CD4-positive, alpha-beta T cell treated with Interleukin-6 at 100 ng/mL for 8 hours (primary cell): Measurements from ENCODE around the gene ADGRG3.

Experiments used
- DNase-seq: peaks from one replicate; pipeline ENCODE4 v3.0.0-alpha.2; 2020; ENCODE audit warnings: mixed read lengths, low spot score

The ADGRG3 gene

DNA sequence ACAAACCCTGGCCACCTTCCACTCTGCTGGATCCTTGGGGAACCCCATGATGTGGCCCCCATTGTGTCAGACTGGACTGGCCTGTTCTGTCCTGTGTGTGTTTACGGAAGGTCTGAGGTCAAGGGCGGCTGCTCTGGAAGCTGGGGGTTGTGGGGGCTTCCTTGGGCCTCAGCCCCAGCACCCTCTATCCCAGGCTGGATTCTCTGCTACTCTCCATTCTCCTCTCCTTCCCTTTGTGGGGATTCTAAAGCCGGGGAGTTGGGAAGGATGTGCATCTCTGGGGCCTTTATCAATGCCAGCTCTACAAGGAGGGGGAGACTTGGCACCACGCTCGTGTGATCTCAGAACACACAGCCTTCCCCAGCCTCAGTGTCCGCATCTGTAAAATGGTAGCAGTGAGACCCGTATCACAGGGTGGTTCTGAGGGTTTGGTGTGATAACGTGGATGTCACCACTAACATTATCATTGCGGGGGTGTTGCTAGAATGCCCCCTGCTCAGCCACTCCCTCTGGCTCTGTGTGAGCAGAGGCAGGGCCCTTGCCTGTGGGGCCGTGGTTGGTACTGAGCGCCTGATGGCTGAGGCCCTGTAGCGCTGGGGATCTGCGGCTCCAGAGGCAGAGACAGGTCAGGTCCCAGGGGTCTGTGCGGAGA, 21.6 kb upstream of the ADGRG3 start:
- DNase-seq: no peak

- DNase-seq: no peak
These were observed 20.8 kb upstream of the ADGRG3 start for GRCh38 chr16:57647136-57647875.

- no peak for DNase-seq
These were observed 20.0 kb upstream of the ADGRG3 start for GRCh38 chr16:57648125-57648524.

DNA sequence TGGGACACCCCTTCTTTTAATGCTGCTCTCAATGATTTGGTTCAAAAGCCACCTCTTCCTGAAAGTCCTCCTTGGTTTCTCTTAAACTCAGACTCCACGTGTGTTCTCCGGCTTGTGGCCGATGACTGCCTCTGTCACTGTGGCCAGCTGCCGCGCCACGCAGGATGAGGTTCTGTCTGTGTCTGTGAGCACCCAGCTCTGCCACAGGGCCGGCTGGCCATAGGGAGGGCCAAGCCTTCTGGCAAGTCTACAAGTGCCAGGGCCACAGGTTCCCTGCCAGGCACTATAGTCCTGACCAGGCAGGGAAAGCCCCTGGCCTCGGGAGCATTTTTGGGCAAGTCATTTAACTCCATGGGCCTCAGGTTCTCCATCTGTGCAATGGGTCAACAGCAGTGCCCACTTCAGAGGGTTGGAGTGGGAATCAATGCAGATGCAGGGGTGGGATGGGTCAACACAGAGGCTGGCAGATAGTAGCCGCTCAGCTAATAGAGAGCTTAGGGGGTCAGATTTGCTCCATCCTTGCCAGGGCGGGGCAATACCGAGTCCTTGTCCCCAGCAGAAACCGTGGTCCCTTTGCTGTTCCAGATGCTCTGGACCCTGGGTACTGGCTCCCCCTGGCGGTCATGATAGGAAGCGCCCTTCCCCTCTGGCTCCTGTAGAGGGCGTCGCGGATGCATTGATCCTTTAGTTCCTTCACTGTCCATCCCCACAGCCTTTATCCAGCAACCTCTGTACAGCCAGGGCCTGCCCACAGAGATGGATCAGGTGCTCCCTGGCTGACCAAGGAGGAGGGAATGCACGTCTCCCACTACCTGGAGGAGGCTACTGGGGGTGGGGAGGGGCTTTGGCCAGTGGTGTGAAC, 19.3 kb upstream of the ADGRG3 start:
- peak; percentile 79 for DNase-seq

DNA sequence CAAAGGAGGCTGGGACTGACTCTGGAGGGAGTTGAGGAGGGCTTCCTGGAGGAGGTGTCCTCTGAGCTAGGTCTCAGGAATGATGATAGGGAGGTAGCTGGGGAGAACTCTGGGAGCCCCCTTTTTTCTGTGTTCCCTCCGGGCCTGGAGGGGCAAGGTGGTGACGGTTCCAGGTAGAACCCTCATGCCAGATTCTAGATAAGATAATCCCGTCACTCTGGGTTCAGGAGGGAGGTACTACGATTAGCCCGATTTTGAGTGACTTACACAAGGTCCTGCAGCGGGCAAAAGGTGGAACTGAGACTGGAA, 18.7 kb upstream of the ADGRG3 start:
- DNase-seq: no peak

DNA sequence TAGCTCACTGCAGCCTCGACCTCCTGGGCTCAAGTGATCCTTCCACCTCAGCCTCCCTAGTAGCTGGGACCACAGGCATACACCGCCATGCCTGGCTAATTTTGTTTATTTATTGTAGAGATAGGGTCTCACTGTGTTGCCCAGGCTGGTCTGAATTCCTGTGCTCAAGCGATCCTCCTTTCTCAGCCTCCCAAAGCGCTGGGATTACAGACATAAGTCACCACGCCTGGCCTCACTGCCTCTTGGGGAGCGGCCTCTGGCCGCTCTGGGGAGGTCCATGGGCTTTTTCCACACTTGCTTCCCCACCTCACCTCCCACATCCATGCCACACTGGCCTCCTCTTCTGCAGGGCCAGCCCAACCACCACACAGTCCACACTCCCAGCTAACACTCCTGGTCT, 18.3 kb upstream of the ADGRG3 start:
- DNase-seq: no peak

- peak; percentile 30 for DNase-seq
These were observed 16.5 kb upstream of the ADGRG3 start for GRCh38 chr16:57651344-57652333.

DNA sequence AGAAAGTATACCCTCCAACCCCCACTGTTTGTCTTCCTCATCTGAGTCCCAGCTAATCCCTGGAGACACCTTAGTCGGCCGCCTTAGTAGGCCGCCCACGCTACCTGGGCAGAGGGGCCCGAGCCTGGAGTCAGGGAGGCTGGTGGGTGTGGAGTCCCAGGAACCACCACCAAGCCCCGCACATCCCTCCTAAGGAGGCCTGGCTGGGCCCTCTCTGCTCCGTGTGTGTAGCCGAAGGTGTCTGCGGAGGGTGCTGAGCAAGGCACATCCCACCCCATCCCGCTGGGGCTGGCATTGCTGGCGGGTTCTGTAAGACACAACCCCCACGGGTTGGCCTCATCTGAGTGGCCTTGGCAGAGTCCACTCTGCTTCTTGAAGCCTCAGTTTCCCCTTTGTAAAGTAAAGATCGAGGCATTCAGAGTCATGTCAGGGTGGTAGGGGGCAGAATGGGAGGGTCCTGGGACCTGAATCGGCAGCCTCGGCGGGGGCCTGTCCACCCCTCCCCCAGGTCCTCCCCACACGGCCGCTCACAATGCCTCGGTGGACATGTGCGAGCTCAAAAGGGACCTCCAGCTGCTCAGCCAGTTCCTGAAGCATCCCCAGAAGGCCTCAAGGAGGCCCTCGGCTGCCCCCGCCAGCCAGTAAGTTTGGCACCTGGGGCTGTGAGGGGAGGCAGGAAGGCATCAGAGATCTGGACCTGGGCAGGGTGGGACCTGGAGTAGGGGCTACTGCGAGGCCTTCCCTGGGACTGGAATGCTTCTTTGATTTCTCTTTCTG, 15.2 kb upstream of the ADGRG3 start:
- DNase-seq: no peak

DNA sequence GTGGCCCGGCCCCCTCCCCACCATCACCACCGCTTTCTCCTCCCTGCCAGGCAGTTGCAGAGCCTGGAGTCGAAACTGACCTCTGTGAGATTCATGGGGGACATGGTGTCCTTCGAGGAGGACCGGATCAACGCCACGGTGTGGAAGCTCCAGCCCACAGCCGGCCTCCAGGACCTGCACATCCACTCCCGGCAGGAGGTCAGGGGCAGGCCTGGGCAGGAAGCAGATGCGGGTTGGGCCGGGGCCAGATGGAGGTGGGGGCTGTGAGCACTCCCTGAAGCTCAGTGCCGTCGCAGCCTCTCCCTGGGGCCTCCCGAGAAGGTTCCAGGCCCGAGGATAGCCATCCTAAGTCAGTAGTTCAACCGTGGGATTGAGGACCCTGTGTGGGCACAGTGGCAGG, 14.2 kb upstream of the ADGRG3 start:
- DNase-seq: no peak

- DNase-seq: no peak
These were observed 11.7 kb upstream of the ADGRG3 start for GRCh38 chr16:57656342-57656955.

DNA sequence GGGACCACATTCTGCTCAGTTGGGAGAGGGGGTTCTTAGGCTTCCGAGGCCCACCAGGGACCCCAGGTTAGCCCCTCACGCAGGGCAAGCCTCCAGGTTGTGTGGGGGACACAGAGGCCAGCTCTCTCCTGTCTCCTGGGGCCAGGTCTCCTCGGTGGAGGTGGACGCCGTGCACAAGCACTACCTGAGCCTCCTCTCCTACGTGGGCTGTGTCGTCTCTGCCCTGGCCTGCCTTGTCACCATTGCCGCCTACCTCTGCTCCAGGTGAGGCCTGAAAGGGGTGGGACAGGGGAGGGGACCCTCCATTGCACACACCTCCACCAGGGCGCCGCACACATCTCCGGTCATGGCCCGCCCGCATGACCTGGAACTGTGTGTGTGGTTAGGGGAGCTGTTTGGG, 10.9 kb upstream of the ADGRG3 start:
- DNase-seq: no peak

- no peak for DNase-seq
These were observed 9.8 kb upstream of the ADGRG3 start for GRCh38 chr16:57658130-57658877.

GRCh38 chr16:57658878-57659674, 9.0 kb upstream of the ADGRG3 start:
- DNase-seq: no peak

- no peak for DNase-seq
These were observed 7.2 kb upstream of the ADGRG3 start for GRCh38 chr16:57660715-57661463.

- DNase-seq: no peak
These were observed 6.6 kb upstream of the ADGRG3 start for GRCh38 chr16:57661510-57661909.

DNA sequence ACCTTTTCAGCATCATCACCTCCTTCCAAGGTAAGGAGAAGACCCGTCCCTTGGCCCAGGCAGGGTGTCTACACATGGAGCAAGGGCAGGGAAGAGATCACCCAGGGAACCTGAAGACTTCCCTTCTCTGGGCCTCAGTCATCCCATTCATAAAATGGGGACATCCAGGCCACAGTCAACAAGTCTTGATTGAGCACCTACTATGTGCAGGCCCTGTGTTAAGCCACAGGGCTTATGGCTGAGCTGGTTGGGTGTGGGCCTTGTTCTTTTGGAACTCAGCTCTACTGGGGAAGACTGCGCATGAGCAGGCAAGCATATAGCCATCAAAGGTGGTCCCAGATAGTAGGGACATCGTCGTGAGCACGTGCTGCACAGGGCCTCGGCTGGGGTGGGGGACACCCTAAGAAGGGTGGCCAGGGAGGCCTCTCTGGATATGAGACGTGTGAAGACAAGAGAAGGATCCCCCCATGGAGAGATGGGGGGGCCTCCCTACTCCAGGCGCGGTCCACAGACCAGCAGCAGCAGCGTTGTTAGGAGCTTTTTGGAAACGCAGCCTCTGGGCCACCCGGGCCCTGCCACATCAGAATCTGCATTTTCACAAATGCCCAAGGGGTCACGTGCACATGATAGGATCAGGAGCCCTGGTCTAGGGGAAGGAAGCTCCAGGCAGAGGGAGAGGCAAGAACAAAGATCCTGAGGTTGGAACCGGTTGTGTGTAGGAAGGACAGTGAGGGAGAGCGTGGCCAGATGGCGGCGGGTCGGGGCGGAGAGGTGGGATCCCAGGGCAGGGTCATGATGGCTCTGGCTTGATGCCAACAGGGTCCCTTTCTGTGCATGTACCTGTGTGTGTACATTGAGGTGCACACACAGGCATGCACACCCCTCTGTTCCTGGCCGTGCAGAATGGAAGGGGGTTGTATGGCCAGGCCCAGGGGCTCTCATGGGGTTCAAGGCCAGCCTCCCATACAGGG, 5.9 kb upstream of the ADGRG3 start:
- DNase-seq: no peak

DNA sequence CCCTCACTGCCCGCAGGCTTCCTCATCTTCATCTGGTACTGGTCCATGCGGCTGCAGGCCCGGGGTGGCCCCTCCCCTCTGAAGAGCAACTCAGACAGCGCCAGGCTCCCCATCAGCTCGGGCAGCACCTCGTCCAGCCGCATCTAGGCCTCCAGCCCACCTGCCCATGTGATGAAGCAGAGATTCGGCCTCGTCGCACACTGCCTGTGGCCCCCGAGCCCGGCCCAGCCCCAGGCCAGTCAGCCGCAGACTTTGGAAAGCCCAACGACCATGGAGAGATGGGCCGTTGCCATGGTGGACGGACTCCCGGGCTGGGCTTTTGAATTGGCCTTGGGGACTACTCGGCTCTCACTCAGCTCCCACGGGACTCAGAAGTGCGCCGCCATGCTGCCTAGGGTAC, 4.7 kb upstream of the ADGRG3 start:
- no peak for DNase-seq
